Measurements from ENCODE around the gene TNS1.

Gene TNS1

DNA sequence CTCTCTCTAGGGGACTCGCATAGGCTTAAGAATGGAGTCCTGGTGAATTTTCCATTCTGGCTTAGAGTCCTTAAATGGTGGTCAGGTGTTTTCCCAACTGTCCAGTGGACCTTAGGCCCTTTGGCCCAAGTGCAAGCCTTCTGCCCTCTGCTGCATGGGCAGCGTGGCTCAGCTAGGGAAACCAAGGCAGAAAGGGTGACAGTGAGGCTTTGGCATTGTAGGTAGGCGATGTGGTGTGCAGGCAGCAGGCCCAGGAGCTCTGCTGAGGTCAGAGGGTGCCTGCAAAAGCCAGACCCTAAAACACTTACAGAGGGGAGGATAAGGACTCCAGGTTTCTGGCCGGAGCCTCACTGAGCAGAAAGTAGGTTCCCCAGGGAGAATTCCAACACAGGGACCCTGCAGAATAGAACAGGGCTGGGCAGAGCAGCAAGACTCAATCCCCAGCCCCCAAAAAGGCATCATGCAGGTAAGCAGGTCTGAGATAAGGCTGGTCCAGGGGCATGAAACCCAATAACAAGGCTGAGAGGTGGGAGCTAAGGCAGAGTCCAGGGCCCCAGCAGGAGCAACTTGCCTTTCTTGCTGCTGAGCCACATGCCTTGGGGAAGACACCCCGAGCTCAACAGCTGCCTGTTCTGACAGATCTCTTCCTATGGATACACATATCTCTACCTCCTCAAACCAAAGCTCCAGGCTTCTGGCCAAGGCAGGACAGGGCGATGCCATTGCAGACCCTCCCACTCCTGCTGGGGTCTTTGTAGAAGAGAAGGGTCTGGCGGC is 199.7 kb downstream of the TNS1 start:
- no peak for DNase-seq

DNA sequence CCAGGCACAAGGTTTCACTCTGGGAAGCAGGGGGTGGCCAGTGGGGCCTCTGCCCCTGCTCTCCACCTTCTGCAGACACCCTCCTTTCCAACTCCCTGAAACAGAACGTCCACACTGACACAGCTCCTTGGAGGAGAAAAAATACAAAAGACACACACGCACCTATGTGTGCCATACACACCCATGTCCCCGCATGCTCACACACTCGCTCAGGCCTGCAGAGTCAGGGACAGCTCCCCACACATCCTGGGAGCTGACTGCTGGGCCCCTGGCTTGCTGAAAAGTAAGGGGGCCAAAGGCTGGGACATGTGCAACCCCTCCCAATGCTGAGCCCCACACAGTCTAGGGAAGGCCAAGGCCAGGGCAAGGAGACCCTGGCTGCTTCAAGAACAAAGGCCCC is 200.5 kb downstream of the TNS1 start:
- no peak for DNase-seq

GRCh38 chr2:217801711-217802110 is 201.1 kb downstream of the TNS1 start:
- no peak for DNase-seq

GRCh38 chr2:217801115-217801531 is 201.7 kb downstream of the TNS1 start:
- DNase-seq, result no peak

- DNase-seq, result no peak
Observed at GRCh38 chr2:217800433-217801114, 202.2 kb downstream of the TNS1 start.

- no peak for DNase-seq
Observed at GRCh38 chr2:217799563-217800432, 203.0 kb downstream of the TNS1 start.

- DNase-seq, result no peak
Observed at GRCh38 chr2:217798743-217799562, 203.8 kb downstream of the TNS1 start.

DNA sequence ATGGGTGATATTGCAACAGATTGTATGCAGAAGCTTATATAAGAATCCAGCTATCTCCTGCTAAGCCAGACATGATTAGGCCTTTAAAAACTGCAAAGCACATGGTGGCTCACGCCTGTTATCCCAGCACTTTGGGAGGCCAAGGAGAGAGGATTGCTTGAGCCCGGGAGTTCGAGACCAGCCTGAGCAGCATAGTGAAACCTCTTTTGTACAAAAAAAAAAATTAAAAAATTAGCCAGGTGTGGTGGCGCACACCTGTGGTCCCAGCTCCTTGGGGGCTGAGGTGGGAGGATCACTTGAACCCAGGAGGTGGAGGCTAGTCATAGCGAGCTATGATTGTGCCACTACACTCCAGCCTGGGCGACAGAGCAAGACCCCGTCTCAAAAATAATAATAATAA is 204.6 kb downstream of the TNS1 start:
- no peak for DNase-seq

- no peak for DNase-seq
Observed at GRCh38 chr2:217797661-217798069, 205.1 kb downstream of the TNS1 start.

- no peak for DNase-seq
Observed at GRCh38 chr2:217797165-217797564, 205.6 kb downstream of the TNS1 start.

- no peak for DNase-seq
Observed at GRCh38 chr2:217795706-217796465, 206.9 kb downstream of the TNS1 start.

GRCh38 chr2:217795067-217795466 is 207.7 kb downstream of the TNS1 start:
- DNase-seq, result no peak

DNA sequence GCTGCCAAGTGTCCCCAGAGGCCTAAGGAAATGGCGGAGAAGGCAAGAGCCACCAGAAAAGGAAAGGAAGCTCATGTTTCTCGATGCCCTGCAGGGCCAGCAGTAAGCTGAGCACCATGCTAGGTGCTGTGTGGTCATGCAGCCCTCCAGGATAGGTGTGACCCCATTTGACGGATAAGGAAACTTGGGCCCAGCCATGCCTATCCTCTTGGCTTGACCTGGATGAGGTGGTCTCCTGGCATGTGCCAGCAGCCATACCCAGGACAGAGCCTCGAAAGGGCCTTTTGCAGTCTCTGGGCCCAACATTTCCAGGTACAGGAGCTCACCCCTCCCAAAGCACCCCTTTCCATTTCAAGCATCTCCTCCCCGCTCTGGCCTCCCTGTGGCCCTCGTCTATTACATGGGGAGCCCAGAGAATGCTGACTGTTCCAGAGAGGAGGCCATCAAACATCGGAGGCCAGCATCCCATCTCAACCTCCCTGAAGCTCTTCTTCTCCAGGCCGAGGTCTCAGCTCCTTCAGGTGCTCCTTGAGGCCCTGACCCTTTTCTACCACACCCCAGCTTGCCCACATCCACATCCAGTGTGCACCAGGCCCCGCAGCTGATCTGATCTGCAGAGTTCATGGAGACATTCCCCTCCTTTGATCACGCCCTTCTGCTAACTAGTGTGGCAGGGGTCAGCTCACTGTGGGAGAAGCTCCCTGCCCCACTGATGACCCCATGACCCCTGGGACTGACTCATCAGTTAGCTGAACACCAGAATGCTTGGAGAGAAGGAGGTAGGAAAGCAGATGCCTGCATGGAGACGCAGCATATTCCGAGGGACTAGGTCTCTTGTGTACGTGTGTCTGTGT is 208.4 kb downstream of the TNS1 start:
- DNase-seq, result no peak

- no peak for DNase-seq
Observed at GRCh38 chr2:217793566-217794132, 209.1 kb downstream of the TNS1 start.

GRCh38 chr2:217792626-217793527 is 209.9 kb downstream of the TNS1 start:
- no peak for DNase-seq

DNA sequence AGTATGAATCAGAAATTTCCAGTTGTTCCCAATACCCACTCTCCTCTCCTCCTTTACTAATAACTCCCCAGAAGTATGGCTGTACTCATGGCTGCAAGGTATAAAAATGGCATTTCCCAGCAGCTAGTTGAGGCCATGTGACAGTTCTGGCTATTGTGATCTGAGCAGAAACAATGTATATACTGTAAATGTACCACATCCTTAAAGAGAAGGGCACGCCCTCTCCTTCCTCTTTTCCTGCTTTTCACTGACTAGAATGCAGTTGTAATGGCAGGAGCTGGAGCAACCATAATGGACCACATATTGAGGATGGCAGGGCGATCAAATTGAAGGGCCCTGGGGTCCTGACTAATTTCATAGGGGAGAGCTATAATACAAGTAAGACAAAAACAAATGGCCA is 211.2 kb downstream of the TNS1 start:
- no peak for DNase-seq

- no peak for DNase-seq
Observed at GRCh38 chr2:217790681-217791392, 212.0 kb downstream of the TNS1 start.

DNA sequence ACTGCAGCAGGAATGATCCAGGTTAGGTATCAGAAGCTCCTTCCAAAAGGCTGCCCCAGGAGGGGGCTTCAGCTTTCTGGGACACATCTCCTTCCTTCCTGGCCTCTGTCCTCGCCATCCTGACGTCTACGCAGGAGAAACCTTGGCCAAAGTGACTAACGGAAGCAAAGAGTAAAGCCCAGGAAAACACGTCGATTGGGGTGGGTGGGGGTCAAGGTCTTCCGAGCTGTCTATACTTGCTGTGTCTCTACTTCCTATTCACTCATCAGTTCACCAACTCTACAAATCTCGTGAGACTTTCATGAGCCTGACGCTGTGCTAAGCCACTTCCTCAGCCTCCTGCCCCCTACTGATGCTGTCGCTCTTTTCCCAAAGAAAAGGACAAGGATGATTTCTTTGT is 212.6 kb downstream of the TNS1 start:
- DNase-seq, result no peak

DNA sequence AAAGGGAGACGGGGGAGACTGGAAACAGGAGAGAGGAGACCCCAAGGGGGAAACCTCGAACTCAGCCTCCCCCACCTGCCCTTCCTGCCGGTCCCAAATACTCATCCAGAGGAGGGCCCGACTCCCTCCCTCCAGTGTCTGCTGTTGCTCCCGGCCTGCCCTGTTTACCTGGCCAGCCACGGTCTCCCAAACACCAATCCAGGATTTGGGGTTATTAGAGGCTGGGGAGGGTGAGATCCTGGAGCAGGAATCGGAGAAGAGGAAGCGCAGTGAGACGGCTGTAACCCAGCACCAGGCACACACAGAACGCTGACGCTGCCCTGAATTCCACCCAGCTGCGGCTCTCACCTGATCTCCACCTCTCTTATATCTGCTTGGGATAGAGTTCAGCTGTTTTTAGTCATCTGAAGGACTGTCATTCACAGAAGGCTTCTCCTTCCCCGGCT is 213.0 kb downstream of the TNS1 start:
- DNase-seq, result no peak

Data from activated CD4-positive, alpha-beta T cell treated with anti-CD3 and anti-CD28 coated beads for 4 hours (primary cell).